ENCODE measurements around the gene ARFGAP1. TPM values are rescaled to one million over a fixed set of nuclear protein-coding genes. Genes with fewer than 3 reads are reported as not detected.

The ARFGAP1 gene
- total RNA-seq, 1 donor from 2014 or later = 67.0 TPM

DNA sequence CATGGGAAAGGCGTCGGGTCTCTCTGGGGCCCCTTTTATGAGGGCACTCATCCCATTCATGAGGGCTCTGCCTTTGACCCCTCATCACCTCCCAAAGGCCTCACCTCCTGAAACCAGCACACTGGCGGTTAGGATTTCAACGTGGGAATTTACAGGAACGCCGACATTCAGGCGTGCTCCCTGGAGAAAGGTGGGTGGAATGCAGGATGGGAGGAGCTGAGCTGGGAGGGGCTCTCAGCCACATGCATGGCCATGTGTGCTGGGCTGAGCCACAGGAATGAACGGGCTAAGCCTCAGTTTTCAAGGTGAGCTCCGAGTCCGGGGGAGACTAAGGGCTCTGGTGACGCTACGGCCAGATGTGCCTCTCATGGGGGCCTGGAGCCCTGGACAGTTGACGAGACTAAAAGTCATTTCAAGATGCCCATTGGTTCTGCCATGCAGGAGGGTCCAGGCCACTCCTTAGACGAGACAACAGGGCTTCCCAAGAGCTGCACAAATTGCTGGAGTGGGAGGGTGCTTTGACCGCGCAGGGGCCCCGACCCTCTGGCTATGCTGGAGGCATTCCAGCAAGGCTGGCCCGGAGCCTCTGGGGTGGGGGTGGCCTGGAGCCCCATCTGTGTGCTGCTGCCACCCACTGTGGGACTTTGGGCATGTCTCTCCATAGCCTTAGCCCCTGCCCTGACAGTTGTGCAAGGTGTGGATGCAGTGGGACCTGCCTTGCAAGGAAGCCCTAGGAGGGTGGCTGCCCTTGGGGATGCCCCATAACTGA, 3.8 kb upstream of the ARFGAP1 start:
- intact Hi-C loops (cut with DNase I) = no loop called here
- no peak for ATAC-seq
- no peak for DNase-seq
- Histone ChIP-seq H3K4me3 (no peak overlapping the region), H3K27ac (no peak overlapping the region), H3K27me3 (peaks cover 21% of the 10 kb centered on the region), H3K36me3 (no peaks in the 10 kb centered on the region), H3K4me1 (peaks cover 3% of the 10 kb centered on the region), H3K9me3 (no peaks in the 10 kb centered on the region)
- TF ChIP-seq, protein P1, sequence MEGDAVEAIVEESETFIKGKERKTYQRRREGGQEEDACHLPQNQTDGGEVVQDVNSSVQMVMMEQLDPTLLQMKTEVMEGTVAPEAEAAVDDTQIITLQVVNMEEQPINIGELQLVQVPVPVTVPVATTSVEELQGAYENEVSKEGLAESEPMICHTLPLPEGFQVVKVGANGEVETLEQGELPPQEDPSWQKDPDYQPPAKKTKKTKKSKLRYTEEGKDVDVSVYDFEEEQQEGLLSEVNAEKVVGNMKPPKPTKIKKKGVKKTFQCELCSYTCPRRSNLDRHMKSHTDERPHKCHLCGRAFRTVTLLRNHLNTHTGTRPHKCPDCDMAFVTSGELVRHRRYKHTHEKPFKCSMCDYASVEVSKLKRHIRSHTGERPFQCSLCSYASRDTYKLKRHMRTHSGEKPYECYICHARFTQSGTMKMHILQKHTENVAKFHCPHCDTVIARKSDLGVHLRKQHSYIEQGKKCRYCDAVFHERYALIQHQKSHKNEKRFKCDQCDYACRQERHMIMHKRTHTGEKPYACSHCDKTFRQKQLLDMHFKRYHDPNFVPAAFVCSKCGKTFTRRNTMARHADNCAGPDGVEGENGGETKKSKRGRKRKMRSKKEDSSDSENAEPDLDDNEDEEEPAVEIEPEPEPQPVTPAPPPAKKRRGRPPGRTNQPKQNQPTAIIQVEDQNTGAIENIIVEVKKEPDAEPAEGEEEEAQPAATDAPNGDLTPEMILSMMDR (IDR thresholded peaks at IDR 0.05) = no peak

DNA sequence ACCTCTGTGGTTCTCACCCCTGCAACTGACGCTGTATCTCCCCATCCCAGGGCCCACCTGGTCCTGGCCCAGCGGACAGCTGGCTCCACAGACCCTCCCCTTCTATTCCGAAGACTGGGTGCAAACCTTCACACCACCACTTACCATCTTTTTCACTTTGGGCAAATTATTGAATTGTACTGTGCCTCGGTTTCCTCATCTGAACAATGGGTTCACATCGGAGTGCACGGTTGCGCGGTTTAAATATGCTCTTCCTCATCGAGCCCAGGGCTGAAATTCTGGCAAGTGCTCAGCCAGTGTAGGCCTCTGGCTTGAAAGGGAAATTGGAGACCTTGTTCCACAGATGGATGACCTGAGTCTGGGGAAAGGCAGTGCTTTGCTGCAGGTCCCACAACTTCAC, 2.9 kb upstream of the ARFGAP1 start:
- H3K4me3 ChIP-seq = no peak overlapping the region
- peaks cover 12% of the 10 kb centered on the region for H3K4me1 ChIP-seq
- H3K9me3 ChIP-seq = no peaks in the 10 kb centered on the region
- DNase-seq (no peak), ATAC-seq (no peak)
- H3K36me3 ChIP-seq = no peaks in the 10 kb centered on the region
- H3K27me3 ChIP-seq = peaks cover 13% of the 10 kb centered on the region
- TF ChIP-seq, protein P1 (IDR thresholded peaks at IDR 0.05) = no peak
- no peak overlapping the region for H3K27ac ChIP-seq
- intact Hi-C loops (cut with DNase I) = no loop called here

DNA sequence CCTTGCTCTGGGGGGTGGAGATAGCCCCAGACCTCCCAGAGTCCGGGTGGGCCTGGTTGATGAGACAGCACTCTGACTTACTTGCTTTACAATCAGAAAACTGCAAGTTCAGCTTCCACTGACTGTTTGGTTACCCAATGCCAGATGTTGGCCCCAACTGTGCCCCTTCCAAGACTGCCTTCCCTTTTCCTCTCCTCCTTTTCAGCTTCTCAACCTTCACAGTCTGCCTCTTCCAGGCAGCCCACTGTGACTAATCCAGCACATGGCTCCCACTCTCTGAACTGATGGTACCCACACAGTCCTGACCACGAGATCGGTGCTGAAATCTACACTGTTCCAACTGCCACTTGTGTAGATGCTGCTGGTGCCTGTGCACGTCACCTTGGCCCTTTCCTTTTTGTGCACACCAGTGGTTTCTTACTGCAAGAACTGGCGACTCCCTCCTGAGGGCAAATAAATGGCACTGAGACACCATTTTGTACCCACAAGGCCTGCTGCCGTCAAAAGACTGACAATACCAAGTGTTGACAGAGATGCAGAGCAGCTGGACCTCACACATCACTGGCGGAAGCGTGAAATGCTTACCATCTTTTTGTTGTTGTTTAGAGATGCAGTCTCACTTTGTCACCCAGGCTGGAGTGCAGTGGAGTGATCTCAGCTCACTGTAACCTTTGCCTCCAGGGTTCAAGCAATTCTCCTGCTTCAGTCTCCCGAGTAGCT, 1.8 kb upstream of the ARFGAP1 start:
- no peaks in the 10 kb centered on the region for H3K9me3 ChIP-seq
- TF ChIP-seq, protein P1 (IDR thresholded peaks at IDR 0.05) = no peak
- ATAC-seq (no peak), DNase-seq (no peak)
- peaks cover 18% of the 10 kb centered on the region for H3K4me1 ChIP-seq
- H3K36me3 ChIP-seq = no peaks in the 10 kb centered on the region
- H3K27me3 ChIP-seq = peaks cover 7% of the 10 kb centered on the region
- no peak overlapping the region for H3K27ac ChIP-seq
- H3K4me3 ChIP-seq = no peak overlapping the region
- intact Hi-C loops (cut with DNase I) = no loop called here

DNA sequence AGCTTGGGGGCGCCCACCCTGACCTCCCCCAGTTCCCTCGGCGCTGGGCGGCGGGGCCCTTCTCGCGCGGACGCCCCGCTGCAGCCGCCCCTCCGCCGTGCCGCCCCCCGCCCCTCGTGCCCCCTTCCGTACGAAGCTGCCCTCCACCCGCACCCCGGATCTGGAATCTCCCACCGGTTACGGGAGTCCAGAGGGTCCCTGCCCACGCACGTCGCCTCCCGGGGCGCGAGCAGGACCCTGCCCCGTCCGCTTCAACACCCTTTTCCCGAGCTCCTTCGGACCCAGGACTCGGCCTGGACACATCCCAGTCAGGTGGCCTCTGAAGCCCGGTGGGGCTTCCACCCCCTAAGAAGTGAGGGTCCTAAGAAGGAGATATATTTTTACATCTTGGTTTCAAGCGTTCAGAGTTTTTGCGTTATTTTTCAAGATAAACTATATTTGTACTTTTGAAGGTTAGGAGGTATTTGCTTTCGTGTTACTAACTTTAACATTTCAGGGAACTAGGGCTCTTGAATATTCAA, 506 bp downstream of the ARFGAP1 start:
- H3K36me3 ChIP-seq = peaks cover 23% of the 10 kb centered on the region
- peak overlapping the region; percentile 66 for H3K27ac ChIP-seq
- H3K4me3 ChIP-seq = peak overlapping the region; percentile 90
- no peaks in the 10 kb centered on the region for H3K9me3 ChIP-seq
- DNase-seq (no peak), ATAC-seq (no peak)
- TF ChIP-seq, protein P1 (IDR thresholded peaks at IDR 0.05) = no peak
- intact Hi-C loops (cut with DNase I) = no loop called here
- no peaks in the 10 kb centered on the region for H3K27me3 ChIP-seq
- peaks cover 18% of the 10 kb centered on the region for H3K4me1 ChIP-seq

DNA sequence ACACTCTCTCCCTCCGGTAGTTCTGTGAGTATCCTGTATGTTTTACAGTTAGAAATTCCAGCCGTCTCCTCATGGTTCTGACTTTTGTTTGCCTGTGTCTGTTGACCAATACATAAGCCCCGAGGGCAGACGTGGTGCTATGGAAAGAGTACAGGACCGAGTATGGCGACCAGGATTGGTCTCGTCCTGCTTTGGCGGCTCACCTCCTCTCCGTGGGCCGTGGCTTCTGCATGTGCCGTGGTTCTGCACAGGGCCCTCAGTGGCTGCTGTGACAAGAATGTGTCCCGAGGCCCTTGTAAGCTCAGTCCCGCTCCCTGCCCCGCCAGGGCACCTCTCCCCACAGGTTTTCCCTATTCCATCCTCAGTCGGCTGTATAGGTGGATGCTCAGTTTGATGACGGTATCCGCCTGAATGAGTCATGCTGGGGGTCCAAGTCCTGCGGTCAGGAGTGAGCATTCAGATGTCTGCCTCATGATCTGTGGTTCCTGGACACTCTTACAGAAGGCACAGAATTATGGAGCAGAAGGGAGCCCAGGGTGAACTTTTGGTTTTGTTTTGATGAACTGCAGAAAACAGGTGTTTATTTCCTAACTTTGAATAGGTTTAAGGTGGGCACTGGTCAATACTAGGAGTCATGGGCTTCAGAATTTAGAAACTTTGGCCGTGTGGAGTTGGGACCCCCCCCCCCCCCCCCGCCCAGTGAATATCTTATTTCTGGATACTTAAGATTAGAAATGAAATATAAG, 1.2 kb downstream of the ARFGAP1 start:
- intact Hi-C loops (cut with DNase I) = no loop called here
- Histone ChIP-seq H3K9me3 (no peaks in the 10 kb centered on the region), H3K4me3 (peak overlapping the region; percentile 90), H3K4me1 (peaks cover 18% of the 10 kb centered on the region), H3K36me3 (peaks cover 29% of the 10 kb centered on the region), H3K27ac (peak overlapping the region; percentile 66), H3K27me3 (no peaks in the 10 kb centered on the region)
- TF ChIP-seq, protein P1 (IDR thresholded peaks at IDR 0.05) = no peak
- DNase-seq (no peak), ATAC-seq (no peak)
